Tibial artery (tissue), 4 donors: ENCODE measurements around the gene PRPS1.
"Not testable (repeated sequence)": the region's sequence is repeated elsewhere in the genome, so short reads cannot be mapped to it uniquely, and the experiment has no call there.

Experiments used
- DNase-seq, 2 donors: peaks; one replicate each; pipeline ENCODE4 v3.0.0-alpha.2; 2019
- H3K27ac ChIP-seq, 2 donors: fragments of 200-600 bp; sonication (generic) in 1 of 2; 1 replicate in 1 of 2; 2 replicates in 1 of 2; pipeline ENCODE4 v1.5.1; 2018 to 2019; ENCODE audit warnings: mild to moderate bottlenecking in 1 of 2
- H3K27me3 ChIP-seq, 2 donors: fragments of 200-600 bp; sonication (generic) in 1 of 2; one replicate each; pipeline versions ENCODE4 v1.5.1 to v1.6.0; 2016 to 2019
- H3K36me3 ChIP-seq, 3 donors: fragments of 200-600 bp; sonication (generic) in 2 of 3; one replicate each; pipeline ENCODE4 v1.5.1; 2016 to 2019; ENCODE audit warnings: mild to moderate bottlenecking in 2 of 3
- H3K4me1 ChIP-seq, 4 donors: fragments of 200-600 bp; sonication (generic) in 2 of 4; 1 replicate in 3 of 4; 2 replicates in 1 of 4; pipeline ENCODE4 v1.5.1; 2016 to 2019
- H3K4me3 ChIP-seq, 2 donors: fragments of 200-600 bp; sonication (generic) in 1 of 2; 1 replicate in 1 of 2; 2 replicates in 1 of 2; pipeline ENCODE4 v1.5.1; 2018 to 2019; ENCODE audit warnings: mild to moderate bottlenecking in 2 of 2
- H3K9me3 ChIP-seq, 3 donors: fragments of 200-600 bp; sonication (generic) in 1 of 3; one replicate each; pipeline ENCODE4 v1.5.1; 2016 to 2019
- intact Hi-C: fragments of 100-400 bp; cut with DNase I; formaldehyde crosslinking; loops from one replicate; pipeline ENCODE4 v1.15.0; 2023; ENCODE audit warnings: low total_unique reads
- TF ChIP-seq, protein P1 (sequence below), 2 experiments: fragments of 200-600 bp in 1 of 2; fragments of 450-650 bp in 1 of 2; IDR thresholded peaks; one replicate each; pipeline ENCODE4 v1.5.1; 2017 to 2019; ENCODE audit warnings: antibody characterized with exemption in 2 of 2, mild to moderate bottlenecking in 1 of 2, moderate library complexity in 1 of 2

The PRPS1 gene

DNA sequence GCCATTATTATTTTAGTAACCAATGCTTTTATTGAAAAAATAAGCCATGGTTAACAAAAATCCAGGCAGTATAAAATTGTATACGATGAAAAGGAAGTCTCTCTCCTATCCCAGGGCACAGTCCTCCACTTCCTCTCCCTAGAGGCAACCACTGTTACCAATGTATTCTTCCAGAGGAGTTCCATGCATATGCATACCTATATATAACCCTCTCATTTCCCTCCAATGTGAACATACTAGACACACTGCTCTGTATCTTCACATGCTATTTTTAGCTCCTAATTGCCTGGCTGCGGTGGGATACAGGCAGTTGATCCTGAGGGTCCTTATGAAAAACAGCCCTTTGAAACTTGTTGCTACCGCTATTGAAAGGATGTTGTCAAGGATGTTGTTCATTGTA, 33.8 kb downstream of the PRPS1 start:
- no peaks in the 10 kb centered on the region for H3K36me3 ChIP-seq
- H3K9me3 ChIP-seq, result no peaks in the 10 kb centered on the region
- TF ChIP-seq, protein P1, sequence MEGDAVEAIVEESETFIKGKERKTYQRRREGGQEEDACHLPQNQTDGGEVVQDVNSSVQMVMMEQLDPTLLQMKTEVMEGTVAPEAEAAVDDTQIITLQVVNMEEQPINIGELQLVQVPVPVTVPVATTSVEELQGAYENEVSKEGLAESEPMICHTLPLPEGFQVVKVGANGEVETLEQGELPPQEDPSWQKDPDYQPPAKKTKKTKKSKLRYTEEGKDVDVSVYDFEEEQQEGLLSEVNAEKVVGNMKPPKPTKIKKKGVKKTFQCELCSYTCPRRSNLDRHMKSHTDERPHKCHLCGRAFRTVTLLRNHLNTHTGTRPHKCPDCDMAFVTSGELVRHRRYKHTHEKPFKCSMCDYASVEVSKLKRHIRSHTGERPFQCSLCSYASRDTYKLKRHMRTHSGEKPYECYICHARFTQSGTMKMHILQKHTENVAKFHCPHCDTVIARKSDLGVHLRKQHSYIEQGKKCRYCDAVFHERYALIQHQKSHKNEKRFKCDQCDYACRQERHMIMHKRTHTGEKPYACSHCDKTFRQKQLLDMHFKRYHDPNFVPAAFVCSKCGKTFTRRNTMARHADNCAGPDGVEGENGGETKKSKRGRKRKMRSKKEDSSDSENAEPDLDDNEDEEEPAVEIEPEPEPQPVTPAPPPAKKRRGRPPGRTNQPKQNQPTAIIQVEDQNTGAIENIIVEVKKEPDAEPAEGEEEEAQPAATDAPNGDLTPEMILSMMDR (IDR thresholded peaks at IDR 0.05), result no peak
- no peak overlapping the region for H3K4me3 ChIP-seq
- no peaks in the 10 kb centered on the region for H3K27me3 ChIP-seq
- no peak overlapping the region for H3K27ac ChIP-seq
- H3K4me1 ChIP-seq, result peaks cover 0 to 5% (median 0%) of the 10 kb centered on the region in 4 donors
- no peak for DNase-seq
- intact Hi-C loops, result no loop called here

DNA sequence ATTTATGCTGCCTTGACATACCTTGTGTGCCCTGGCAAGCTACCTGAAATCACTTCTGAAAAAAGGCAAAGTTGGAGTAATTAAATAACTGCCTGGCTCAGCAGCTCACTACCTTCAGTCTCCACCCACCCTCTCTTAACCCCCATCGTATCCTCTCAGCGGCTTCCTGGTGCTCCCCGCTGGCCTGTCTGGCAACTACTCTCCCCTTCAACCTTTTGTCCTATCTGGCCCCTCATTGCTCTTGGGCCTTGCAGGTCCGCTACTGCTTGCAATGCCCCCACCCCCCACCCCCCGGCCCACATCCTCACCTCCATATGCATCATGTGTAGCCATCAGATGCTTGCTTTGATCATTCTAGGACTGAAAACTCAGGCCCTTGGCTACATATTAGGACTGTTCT, 34.5 kb downstream of the PRPS1 start:
- Histone ChIP-seq H3K36me3 (no peaks in the 10 kb centered on the region), H3K27me3 (no peaks in the 10 kb centered on the region), H3K4me3 (no peak overlapping the region), H3K4me1 (peaks cover 0 to 5% (median 0%) of the 10 kb centered on the region in 4 donors), H3K27ac (no peak overlapping the region), H3K9me3 (no peaks in the 10 kb centered on the region)
- intact Hi-C loops, result no loop called here
- DNase-seq, result no peak
- TF ChIP-seq, protein P1 (IDR thresholded peaks at IDR 0.05), result no peak

DNA sequence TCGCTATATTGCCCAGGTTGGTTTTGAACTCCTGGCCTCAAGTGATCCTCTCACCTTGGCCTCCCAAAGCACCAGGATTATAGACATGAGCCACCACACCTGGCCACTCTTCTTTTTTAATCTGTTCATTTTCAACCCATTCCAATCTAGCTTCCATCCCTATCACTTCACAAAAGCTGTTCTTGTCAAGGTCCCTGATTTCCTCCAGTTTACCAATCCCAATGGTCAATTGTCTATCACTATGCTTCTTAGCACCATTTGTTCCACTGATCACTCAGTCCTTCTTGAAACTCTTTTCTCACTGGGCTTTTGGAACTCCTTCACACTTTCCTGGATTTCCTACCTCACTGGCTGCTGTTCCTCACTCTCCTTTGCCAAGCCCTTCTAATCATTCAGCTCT, 38.6 kb downstream of the PRPS1 start:
- Histone ChIP-seq H3K27ac (no peak overlapping the region), H3K9me3 (no peaks in the 10 kb centered on the region), H3K4me3 (no peak overlapping the region), H3K36me3 (no peaks in the 10 kb centered on the region), H3K27me3 (no peaks in the 10 kb centered on the region), H3K4me1 (peaks cover 0 to 3% (median 0%) of the 10 kb centered on the region in 4 donors)
- TF ChIP-seq, protein P1 (IDR thresholded peaks at IDR 0.05), result no peak
- DNase-seq, result no peak
- intact Hi-C loops, result no loop called here

DNA sequence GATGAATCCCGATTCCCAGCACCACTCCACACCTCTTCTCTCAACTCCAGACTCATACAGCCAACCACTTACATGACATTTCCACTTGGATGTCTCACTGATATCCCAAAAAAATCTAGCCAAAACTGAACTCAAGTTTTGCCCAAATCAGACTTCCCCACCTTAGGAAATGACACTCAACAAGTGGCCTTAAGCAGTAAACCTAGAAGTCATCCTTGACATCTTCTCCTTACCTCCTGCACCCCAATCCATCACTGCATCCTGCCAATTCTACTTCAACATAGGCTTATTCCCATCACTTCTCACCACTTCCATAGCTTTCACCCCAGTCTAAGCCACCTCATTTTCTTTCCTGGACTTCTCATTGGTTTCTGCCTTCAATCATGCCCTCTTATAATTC, 39.1 kb downstream of the PRPS1 start:
- Histone ChIP-seq H3K4me1 (peaks cover 0 to under 1% (median 0%) of the 10 kb centered on the region in 4 donors), H3K27ac (no peak overlapping the region), H3K36me3 (no peaks in the 10 kb centered on the region), H3K4me3 (no peak overlapping the region), H3K9me3 (no peaks in the 10 kb centered on the region), H3K27me3 (no peaks in the 10 kb centered on the region)
- intact Hi-C loops, result no loop called here
- no peak for DNase-seq
- TF ChIP-seq, protein P1 (IDR thresholded peaks at IDR 0.05), result no peak

DNA sequence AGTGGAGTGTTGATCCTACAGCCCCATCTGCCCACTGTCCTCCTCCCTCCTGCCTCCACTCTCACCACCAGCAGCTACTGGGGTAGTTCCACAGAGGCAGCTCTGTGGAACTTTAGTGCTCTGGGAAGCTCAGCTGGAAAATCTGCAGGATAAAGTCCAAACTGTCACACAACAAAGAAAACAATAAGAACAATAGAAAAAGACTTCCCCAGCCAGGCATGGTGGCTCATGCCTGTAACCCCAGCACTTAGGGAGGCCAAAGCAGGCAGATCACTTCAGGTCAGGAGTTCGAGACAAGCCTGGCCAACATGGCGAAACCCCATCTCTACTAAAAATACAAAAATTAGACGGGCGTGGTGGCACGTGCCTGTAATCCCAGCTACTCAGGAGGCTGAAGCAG, 40.4 kb downstream of the PRPS1 start:
- intact Hi-C loops, H3K4me3 ChIP-seq, DNase-seq, H3K27ac ChIP-seq, H3K36me3 ChIP-seq, H3K9me3 ChIP-seq, H3K27me3 ChIP-seq: not testable (repeated sequence)
- peaks cover 0 to 13% (median 2%) of the 10 kb centered on the region in 4 donors for H3K4me1 ChIP-seq

DNA sequence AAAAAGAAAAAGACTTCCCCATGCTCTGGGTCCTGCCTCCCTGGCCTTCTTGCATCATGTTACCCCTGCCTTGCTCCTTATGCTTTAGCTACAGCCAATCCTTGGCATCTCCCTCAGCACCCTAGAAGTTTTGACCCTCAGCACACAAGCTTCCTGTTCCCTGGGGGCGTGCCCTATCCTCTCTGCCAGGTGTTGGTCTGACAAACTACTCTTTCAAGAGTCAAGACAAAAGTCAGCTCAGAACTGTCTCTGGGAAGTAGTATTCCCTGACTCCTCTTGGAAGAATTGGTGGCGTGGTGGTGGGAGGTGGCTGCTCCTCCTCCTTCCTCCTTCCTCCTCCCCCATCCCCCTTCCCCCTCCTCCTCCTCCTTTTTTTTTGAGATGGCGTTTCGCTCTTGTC, 41.0 kb downstream of the PRPS1 start:
- H3K4me3 ChIP-seq, result no peak overlapping the region
- no peak for DNase-seq
- TF ChIP-seq, protein P1 (IDR thresholded peaks at IDR 0.05), result no peak
- peaks cover 0 to 17% (median 2%) of the 10 kb centered on the region in 4 donors for H3K4me1 ChIP-seq
- no peaks in the 10 kb centered on the region for H3K36me3 ChIP-seq
- no peak overlapping the region for H3K27ac ChIP-seq
- intact Hi-C loops, result no loop called here
- H3K9me3 ChIP-seq, result no peaks in the 10 kb centered on the region
- H3K27me3 ChIP-seq, result no peaks in the 10 kb centered on the region
